ENCODE measurements around the gene SPSB4. TPM values are rescaled to one million over a fixed set of nuclear protein-coding genes. Genes with fewer than 3 reads are reported as not detected.

The SPSB4 gene
- total RNA-seq, 6 experiments from 2014 or later = 0.62 to 1.0 (median 0.98) TPM; not detected in 3

GRCh38 chr3:141191097-141191749, 140.1 kb downstream of the SPSB4 start:
- Histone ChIP-seq H3K9me3 (no peaks in the 10 kb centered on the region), H3K36me3 (no peaks in the 10 kb centered on the region), H3K4me1 (no peaks in the 10 kb centered on the region), H3K4me3 (no peak overlapping the region), H3K27me3 (peaks cover 0 to 4% of the 10 kb centered on the region in 2 donors), H3K27ac (no peak overlapping the region)
- no peak for DNase-seq
- no peak for TF ChIP-seq POLR2A (IDR thresholded peaks at IDR 0.05)
- TF ChIP-seq, protein P1, sequence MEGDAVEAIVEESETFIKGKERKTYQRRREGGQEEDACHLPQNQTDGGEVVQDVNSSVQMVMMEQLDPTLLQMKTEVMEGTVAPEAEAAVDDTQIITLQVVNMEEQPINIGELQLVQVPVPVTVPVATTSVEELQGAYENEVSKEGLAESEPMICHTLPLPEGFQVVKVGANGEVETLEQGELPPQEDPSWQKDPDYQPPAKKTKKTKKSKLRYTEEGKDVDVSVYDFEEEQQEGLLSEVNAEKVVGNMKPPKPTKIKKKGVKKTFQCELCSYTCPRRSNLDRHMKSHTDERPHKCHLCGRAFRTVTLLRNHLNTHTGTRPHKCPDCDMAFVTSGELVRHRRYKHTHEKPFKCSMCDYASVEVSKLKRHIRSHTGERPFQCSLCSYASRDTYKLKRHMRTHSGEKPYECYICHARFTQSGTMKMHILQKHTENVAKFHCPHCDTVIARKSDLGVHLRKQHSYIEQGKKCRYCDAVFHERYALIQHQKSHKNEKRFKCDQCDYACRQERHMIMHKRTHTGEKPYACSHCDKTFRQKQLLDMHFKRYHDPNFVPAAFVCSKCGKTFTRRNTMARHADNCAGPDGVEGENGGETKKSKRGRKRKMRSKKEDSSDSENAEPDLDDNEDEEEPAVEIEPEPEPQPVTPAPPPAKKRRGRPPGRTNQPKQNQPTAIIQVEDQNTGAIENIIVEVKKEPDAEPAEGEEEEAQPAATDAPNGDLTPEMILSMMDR (IDR thresholded peaks at IDR 0.05) = no peak
- 35% methylated on average over 2 of the region's 2 CpGs for WGBS (ENCODE audit: insufficient coverage, low coverage, low lambda C conversion rate, missing lambda C conversion rate)
- intact Hi-C loops (cut with DNase I) = loop anchor here in 1 of 2 donors (10.0 kb wide), 1 partner anchor 176 kb away; no protein-coding TSS in a partner anchor
- ATAC-seq = peak in 1 of 4 donors; percentile 26

- intact Hi-C loops (cut with DNase I) = loop anchor here in 1 of 2 donors (10.0 kb wide), 1 partner anchor 178 kb away; no protein-coding TSS in a partner anchor
- no peaks in the 10 kb centered on the region for H3K4me1 ChIP-seq
- whole genome bisulfite sequencing (ENCODE audit: insufficient coverage, low coverage, low lambda C conversion rate, missing lambda C conversion rate) = 5% methylated on average over 11 of the region's 11 CpGs
- no peaks in the 10 kb centered on the region for H3K9me3 ChIP-seq
- ATAC-seq (peak; percentile 100), DNase-seq (peak; percentile 95 to 96 (median 96))
- no peaks in the 10 kb centered on the region for H3K36me3 ChIP-seq
- no peak for TF ChIP-seq POLR2A (IDR thresholded peaks at IDR 0.05)
- TF ChIP-seq, protein P1 (IDR thresholded peaks at IDR 0.05) = peak; percentile 98 to 99 (median 99)
- H3K27me3 ChIP-seq = peaks cover 0 to 4% of the 10 kb centered on the region in 2 donors
- H3K4me3 ChIP-seq = no peak overlapping the region
- no peak overlapping the region for H3K27ac ChIP-seq
These were observed 141.2 kb downstream of the SPSB4 start for GRCh38 chr3:141192345-141192744.

GRCh38 chr3:141193066-141193830, 142.1 kb downstream of the SPSB4 start:
- Histone ChIP-seq H3K27me3 (peaks cover 0 to 4% of the 10 kb centered on the region in 2 donors), H3K27ac (no peak overlapping the region), H3K4me3 (no peak overlapping the region), H3K36me3 (no peaks in the 10 kb centered on the region), H3K9me3 (no peaks in the 10 kb centered on the region), H3K4me1 (no peaks in the 10 kb centered on the region)
- intact Hi-C loops (cut with DNase I) = loop anchor here in 1 of 2 donors (10.0 kb wide), 1 partner anchor 178 kb away; no protein-coding TSS in a partner anchor
- TF ChIP-seq POLR2A (IDR thresholded peaks at IDR 0.05) = no peak
- TF ChIP-seq, protein P1 (IDR thresholded peaks at IDR 0.05) = no peak
- DNase-seq (no peak), ATAC-seq (no peak)
- WGBS (ENCODE audit: insufficient coverage, low coverage, low lambda C conversion rate, missing lambda C conversion rate) = 82% methylated on average over 3 of the region's 13 CpGs

Other genes starting within 250 kb of the SPSB4 start
- gene SLC25A36, start 109.5 kb upstream of the SPSB4 start, total RNA-seq = 1 to 10 TPM; 2.8 to 6.0 (median 5.1) TPM
- 1 to 10 TPM; 2.0 to 4.7 (median 3.0) TPM for gene PXYLP1, start 180.5 kb downstream of the SPSB4 start, total RNA-seq